GM10266 (cell line): ENCODE data around the gene ITGB2.

Experiments
- DNase-seq: peaks from one replicate; pipeline ENCODE4 v3.0.0; 2012; ENCODE audit errors: extremely low spot score
- TF ChIP-seq, protein P1 (sequence below): IDR thresholded peaks from 2 replicates; pipeline ENCODE4 v1.5.1; 2012; ENCODE audit warnings: mild to moderate bottlenecking, low read depth; ENCODE audit not compliant: control insufficient read depth, insufficient read depth; ENCODE audit errors: missing control alignments

The ITGB2 gene

GRCh38 chr21:44878053-44878982 is 42.4 kb downstream of the ITGB2 start:
- no peak for DNase-seq
- TF ChIP-seq, protein P1, sequence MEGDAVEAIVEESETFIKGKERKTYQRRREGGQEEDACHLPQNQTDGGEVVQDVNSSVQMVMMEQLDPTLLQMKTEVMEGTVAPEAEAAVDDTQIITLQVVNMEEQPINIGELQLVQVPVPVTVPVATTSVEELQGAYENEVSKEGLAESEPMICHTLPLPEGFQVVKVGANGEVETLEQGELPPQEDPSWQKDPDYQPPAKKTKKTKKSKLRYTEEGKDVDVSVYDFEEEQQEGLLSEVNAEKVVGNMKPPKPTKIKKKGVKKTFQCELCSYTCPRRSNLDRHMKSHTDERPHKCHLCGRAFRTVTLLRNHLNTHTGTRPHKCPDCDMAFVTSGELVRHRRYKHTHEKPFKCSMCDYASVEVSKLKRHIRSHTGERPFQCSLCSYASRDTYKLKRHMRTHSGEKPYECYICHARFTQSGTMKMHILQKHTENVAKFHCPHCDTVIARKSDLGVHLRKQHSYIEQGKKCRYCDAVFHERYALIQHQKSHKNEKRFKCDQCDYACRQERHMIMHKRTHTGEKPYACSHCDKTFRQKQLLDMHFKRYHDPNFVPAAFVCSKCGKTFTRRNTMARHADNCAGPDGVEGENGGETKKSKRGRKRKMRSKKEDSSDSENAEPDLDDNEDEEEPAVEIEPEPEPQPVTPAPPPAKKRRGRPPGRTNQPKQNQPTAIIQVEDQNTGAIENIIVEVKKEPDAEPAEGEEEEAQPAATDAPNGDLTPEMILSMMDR: no peak

DNA sequence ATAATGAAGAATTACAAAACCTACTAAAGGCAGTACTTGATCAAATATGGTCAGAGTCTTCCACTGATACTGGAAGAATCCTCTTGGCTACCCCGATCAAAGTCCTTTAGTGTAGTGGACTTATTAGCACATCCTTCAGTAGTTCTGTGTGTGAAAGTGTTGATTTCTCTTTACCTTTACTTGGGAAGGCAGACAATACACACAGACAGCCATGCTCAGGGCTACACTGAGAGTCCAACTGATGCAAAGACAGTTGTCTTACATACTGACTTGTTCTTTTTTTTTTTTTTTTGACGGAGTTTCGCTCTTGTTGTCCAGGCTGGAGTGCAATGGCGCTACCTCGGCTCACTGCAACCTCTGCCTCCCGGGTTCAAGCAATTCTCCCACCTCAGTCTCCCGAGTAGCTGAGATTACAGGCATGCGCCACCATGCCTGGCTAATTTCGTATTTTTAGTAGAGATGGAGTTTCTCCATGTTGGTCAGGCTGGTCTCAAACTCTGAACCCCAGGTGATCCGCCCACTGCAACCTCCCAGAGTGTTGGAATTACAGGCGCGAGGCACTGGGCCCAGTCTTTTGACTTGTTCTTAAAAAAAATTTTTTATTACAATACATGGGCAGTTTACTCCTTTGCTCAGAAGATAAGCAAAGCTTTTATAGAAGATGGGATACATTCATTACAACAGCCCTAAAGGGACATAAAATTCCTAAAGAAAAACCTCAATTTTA is 43.7 kb downstream of the ITGB2 start:
- TF ChIP-seq, protein P1: no peak
- no peak for DNase-seq

DNA sequence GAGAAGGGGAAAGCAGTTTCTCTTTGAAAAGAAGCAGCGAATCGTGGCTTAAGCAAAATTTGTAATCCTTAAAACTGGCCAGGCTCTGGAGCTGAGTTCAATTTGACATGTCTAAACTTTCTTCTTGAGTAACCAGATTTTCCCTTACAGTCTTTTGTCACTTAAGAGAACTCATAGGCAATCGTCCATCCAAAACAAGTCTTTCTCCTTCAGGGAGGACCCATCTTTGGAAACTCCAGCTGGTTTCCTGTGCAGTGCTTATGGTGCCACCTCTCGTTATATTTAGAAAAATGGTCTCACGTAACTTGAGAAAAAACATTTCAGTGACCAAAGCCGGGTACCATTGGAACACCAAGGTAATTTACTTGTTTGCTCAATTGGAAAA is 45.4 kb downstream of the ITGB2 start:
- no peak for DNase-seq
- TF ChIP-seq, protein P1: peak; percentile 30

DNA sequence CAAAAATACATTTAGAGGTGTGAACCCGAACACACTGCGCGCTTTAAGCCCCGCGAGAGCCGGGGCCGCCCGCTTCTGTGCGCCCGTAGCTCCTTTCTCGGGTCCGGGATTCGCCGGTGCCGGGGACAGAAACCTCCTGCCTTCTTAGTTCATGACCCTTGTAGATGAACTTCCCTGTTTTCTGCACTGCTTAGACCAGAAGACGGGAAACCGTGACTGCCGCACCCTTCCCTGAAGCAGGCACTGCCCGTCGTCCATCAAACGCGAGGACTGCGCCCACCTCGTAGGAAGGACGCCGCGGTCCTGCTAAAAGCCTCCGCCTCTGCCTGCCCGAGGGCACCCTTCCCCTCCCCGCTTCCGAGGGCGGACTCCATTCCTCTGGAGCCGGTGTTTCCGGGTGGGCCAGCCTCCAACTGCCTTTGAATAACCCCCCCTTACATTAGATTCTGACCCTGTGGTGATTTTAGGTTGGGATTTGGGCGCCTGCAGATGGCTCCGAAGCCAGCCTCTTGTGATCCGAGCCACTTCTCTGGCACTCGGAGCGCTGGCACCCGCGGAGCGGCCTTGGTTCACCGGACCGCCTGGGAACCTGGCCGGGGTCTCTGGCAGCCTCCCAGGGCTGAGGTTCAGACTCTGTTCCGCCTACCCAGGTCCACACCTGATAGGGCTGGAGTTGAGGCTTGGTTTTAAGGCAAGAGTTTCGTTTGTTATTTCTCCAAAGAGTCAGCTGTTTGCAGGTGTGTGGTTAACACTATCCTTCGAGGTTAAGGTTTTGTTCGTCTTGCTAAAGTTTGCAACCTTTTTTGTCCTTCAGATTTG is 46.0 kb downstream of the ITGB2 start:
- TF ChIP-seq, protein P1: no peak
- no peak for DNase-seq

DNA sequence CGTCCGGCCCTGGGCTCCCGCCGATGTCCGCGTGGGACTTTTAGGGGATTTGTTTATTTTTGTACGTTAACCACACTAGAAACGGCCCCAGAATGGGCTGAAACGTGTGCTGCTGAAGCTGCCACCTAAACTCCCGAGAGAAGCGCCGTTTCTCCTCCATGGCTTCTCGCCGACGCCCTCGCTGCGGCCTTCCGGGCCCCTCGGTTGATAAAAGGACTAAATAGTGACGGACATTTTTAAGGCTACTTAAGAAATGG is 46.5 kb downstream of the ITGB2 start:
- DNase-seq: no peak

GRCh38 chr21:44873356-44874239 is 47.1 kb downstream of the ITGB2 start, which contains the start of gene PTTG1IP:
Gene PTTG1IP (minus strand): TSS chr21:44873690. CDS start chr21:44873616, 74 bp downstream.
- TF ChIP-seq, protein P1: no peak
- DNase-seq: peak; percentile 100

More for the DNA sequence above, 46.5 kb downstream of the ITGB2 start:
- TF ChIP-seq, protein P1: no peak
